HG03432 (cell line): ENCODE data around the gene ATP2B1.

Experiments
- ATAC-seq: cut with Tn5 transposase; IDR thresholded peaks from one replicate; pipeline ENCODE4 v1.9.1; 2021; ENCODE audit warnings: mild to moderate bottlenecking, moderate library complexity; ENCODE audit not compliant: unreplicated experiment

The ATP2B1 gene

DNA sequence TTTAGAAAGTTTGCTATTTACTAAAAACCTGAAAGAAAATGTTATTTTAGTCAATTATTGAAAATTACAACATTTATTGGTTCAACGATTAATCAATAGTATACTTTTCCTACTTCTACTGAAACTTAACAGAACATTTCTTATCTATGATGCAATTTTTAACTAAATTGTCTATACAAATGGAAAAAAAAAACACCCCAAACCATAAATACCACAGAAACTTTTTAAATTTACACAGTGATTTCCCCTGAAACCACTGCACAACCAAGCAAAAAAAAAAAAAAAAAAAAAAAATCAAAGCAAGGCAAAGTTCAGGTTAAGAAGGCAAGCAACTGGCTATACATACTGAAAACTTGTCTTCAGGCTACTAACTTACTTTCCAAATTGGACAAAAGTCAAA, 110.9 kb downstream of the ATP2B1 start:
- ATAC-seq: peak; percentile 76

DNA sequence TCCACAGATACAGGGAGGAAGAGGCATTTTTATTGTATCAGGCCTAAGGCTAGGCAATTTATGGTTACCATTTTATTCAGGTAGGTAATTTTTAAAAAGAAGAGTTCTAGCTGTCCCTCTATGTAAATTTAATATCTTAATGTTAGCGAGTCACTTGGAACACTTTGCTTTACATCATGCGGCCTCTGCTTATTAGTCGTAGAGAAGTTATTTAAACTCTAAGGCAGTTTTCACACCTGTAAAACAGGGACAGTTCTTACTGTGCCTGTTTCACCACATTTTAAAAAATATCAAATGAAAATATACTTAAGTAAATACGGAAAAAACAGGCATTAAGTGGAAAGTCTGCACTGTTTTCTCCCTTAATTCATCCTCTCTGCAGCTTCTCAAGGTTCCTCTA, 111.4 kb downstream of the ATP2B1 start:
- no peak for ATAC-seq

DNA sequence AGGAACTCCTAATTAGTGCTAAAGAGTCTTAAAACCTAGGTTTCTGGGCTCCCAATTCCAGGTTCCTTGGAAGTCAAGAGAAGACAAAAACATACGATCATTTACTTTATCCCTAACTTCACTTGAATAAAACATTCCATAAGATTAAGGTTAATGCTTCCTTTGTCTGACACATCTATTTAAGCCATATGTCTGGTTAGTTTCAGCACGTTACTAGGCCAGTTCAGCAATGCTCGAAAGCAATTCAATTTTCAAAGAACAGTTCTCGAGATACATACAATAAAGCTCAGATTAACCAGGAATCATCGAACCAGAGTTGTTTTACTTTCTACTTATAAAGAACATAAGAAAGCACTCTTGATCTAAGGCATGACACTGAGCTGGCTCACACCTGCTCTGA, 114.8 kb downstream of the ATP2B1 start:
- no peak for ATAC-seq

DNA sequence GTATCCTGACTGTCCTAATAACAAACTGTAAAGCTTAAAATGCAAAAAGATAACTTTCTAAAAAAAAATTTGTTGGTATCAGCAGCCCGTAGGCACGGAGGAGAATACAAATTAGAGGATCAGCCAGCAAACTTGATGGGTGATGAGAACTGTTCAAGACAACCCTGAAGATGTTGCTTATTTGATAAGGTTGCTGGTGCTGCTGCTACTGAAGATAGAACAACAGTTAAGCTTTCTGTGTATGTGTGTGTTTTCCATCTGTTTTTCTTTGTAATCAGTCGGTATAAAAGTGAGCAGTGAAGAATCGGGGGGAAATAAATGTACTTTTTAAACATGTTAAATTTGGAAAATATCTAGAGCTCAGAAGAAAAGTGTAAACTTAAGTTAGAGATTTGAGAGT, 115.4 kb downstream of the ATP2B1 start:
- ATAC-seq: no peak

DNA sequence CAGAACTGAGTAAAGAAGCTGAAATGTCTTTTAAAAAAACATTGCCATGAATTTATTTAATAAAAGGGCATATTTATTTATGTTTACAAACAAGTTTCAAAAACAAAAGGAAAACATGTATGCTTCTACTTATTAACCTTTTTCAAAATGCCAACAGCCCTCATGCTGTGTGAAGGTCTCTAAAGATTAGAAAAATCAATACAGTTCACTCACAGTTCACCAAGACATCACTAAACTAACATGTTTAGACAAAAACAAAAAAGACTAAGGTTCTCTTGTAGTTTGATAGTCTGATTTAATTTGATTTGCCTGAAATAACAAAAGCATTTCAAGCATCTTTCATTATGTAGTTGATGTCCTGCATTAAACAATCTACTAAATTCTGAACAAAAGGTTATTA, 118.9 kb downstream of the ATP2B1 start:
- no peak for ATAC-seq

DNA sequence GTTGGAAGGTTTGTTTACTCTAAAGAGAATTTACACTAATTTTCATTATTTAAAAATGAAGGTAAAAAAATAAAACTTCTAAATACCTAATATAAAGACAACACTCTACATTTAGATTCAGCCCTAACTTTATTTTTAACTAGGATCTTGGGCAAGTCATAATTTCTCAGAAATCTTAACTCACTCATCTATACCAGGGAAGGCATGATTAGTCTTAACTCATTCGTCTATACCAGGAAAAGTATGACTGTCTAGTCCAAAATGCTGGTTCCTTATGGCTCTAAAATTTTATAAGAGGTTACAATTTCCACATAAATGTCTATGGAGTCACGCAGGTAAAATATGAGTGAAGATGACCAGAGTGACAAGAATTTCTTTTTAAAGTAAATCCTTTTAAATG, 130.1 kb downstream of the ATP2B1 start:
- ATAC-seq: no peak

DNA sequence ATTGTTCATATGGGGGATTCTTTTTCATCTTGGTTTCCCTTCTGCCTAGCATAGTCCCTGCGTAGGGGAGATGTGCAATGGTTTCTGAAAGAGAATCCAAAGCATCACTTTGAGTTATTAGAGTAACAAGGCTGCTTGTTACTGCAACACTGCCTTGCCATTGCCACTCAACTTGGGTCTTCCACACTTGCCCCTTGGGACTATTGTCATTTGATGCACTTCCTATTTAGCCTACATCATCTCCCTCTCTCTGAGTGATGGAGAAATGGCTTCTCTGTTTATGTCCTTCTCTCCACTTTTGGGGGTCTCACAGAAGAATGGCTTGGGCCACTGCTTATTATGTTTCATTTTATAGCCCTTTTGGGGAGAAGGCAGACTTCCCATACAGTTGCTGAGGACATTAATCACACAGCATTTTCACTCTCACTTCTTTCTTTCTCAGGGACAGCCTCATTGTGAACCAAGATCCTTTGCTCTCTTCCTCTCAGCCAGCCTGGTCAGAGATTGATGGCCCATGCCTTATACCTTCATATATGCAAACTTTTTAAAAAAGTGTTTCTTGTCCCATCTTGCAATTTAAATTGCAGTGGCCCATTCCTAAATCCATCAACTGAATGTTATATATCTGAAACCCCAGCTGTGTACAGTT, 131.9 kb downstream of the ATP2B1 start:
- peak; percentile 52 for ATAC-seq

DNA sequence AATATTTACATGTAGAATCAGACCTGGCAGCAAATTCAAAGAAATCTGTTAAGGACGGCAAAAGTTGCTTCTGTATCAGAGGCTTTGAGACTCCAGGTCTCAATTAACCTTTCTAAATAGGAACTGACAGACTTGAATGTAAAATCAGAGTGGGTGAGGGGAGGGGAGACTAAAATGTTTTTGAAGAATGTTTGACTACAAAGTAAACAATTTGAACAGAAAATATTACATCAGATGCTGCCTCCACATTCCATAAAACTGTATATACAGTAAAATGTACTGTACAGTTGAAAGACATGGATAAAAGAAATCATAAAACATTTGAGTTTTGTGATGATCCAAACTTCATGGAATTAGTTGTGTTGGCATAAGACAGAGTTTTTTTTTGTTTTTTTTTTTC, 133.3 kb downstream of the ATP2B1 start:
- ATAC-seq: no peak

DNA sequence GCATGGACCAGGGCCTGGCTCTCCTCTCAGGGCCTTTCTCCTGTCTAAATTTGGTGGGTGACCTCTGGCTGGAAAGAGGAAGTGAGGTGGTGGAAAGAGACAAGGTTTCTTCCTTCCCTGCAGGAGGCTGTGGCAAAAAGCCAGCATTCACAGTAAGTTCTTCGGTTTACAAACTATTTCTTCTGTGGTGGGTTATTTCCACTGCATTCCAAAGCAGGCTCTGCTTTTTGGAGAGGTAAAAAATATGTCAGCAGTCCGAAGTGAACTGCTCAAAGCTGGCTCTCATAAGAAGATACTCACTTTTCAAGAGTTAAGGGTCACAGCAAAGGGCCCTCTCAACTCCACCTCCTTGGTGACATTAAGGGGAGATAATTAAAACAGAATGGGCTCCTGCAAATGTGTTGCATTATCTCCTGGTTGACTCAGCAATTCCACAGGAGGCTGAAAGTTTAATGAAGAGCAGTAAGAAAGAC, 133.9 kb downstream of the ATP2B1 start:
- ATAC-seq: no peak

DNA sequence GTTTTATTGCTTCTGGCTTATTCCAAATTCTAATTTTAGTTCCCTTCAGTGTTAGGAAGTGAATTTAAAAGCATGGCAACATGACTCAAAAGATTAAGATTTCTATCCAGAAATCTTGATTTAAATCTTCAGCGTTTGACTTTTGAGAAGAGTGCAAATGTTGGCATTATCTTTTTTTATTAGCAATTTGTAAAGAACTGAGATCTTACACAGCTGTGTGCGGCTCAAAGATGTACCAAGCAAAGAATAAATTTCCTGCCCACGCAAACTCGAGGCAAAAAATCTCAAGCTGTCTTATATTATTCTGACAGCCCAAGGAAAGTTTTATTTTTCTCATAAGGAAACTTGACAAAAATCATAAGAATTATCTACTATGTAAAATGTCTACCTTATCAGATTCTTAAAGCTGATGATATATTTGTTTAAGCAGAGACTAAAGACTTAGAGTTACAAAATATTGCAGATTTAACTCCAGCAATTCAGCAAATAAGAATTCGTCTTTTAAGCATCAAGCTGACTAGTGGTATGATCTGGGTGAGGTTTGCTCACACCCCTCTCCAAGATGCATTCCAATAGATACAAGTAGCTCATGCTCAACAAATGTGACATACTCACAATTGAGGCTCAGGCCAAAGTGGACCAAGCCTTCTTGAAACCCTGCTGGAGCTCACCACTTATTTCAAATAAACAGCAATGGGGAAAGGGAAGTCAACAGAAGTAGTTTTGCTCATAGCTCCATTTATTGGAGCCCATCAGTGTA, 135.4 kb downstream of the ATP2B1 start:
- ATAC-seq: no peak

DNA sequence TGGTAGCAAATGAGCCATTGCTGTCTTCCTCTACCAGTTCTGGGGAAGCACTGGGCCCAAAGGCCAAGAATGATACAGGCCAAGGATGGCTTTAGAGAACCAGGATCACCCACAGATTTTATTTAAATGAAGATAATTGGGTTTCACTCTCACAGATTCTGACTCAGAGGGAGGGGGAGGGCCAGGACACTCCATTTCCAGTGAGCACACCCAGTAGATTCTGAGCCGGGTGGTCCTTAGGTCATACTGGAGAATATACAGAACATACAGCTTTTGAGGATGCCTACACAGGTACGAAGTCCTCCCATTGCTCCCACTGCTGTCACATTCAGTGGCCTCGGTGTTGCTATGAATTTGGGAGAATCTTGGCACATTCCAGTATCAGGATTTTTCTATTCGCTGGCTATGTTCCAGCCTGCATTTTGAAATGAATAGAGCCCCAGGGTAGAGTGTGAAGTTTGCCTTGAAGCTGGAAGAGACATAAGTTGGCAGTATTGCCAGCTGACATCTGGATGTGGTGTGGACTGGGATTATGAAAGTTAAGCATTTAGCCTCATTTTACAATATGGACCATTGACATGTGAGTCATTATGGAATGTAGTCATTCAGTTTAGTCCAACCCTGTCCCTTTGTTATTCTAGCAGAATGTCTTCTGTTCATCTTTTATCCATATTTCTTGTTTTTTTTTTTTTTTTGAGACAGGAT, 137.0 kb downstream of the ATP2B1 start:
- no peak for ATAC-seq

DNA sequence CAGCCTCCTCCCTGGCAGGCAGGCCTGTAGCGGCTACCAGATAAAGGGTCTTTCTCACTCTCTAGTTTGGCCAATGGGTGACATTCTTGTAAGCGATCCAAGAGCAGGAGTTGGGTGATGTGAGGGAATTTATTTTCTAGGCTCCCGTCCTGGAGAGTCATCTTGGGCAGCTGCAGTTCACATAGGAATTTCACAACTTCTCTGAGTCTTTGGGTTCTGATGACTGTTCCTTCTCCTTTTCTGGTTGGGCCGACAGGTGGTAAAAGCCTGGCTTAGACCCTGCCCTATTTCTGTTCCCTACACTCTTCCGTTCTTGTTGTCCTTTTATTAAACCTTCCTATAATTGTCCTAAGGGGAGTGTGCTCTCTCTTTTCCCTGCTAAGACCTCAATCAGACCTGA, 140.2 kb downstream of the ATP2B1 start:
- no peak for ATAC-seq

DNA sequence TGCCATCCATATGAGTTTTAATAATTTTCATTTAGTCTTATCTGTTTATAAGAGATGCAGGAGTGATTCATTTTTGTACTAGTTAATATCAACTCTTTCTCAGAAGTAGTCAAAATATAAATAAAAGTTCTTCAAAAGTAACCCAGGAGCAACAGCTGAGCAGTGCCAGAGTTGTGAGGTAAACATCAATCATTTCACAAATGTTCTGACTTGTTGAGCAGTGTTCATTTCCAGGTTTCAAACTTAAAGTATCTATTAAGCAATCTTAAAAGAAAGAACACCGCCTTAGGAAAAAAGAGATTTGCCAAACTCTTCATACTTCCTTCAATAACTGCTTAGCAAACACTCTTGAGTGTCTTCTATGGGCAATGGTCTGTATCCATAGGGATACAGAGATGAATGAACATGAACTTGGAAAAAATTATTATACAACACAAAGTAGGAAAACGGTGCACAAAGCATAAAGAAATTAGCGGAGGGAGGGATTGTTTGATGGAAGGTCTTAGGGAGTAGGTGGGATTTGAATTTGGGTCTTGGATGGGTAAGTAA, 140.9 kb downstream of the ATP2B1 start:
- no peak for ATAC-seq

DNA sequence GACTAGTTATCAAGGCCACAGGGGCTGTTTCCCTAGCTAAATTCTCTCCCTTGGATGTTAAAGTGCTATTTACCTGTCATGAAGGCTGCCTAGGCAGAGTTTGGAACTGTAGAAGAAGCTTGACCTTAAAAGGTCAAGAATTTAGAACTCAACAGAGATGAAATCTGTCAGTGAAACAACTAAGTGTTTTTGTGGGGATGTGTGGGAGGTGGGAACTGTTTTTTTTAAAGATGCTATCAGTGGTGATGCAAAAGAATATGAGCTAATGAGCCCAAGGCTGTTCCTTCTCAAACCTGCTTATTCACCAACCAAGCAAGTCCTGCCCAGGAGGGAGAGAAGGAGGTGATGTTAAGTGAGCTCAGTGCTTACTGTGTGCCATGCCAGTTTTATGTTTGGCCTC, 142.0 kb downstream of the ATP2B1 start:
- ATAC-seq: no peak

DNA sequence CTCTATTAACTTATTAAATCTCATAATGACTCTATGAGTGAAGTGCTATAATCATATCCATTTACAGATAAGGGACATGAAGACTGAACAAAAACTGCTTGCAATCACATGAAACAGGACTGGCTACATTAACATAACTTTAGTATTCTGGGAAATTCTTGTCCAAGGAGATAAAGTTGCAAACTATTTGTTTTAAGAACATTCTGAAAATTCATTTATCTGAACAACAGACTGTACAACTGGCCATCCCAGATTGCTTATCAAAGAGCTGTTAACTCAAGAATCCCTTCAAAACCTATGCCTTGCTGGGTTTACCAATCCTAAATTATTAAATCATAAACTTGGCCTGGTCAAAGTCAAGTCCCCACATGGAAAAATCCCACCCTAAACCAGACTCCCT, 143.6 kb downstream of the ATP2B1 start:
- ATAC-seq: no peak

DNA sequence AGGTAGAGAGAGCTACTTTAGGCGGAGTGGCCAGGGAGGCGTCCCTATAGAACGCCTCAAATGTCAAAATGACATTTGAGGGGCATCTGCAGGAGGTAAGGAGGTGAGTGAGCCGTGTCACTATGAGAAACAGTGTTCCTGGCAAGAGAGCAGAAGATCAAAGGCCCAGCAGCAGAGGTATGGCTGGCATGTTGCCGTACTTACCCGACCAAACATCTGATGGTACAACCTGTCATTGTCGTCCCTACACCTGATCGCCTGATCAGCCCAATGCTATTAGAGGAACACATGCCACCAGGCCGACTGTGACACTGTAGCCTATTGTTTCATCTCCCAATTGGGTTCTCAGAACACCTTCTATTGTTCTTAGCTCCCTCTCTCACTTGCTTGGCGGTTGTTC, 148.9 kb downstream of the ATP2B1 start:
- no peak for ATAC-seq

DNA sequence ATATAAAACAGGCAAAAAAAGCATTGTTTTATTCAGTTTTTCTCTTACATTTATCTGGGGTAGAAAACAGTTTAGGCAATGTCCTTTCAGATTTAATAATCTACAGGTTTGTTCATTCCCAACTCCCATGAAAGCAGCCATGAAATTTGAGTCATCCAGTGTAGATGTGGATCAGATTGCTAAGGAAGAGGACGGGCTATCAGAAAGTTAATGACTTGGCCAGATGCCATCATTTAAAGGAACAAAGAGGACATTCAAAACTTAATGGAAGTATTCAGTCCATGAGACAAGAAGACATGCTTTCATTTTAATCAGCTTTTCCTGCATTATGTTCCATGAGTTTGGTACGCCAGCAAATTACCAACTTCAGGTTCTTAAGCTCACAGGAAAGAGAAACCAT, 151.7 kb downstream of the ATP2B1 start:
- no peak for ATAC-seq

DNA sequence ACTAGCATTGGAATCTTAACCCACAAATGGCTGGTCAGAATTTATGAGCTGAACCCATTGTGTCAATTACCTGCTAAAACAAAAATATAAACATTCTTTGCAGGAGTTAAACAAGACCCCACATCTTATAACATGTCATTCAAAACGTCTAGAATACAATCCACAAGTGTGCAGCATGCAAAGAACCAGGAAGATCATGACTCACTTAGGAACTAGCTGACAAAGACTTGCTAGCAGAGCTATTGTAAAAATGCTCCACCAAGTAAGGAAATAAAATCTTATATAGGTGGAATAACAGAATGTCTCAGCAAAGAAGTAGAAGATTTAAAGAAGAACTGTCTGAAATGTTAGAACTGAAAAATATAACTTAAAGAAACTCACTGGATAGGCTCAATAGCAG, 156.3 kb downstream of the ATP2B1 start:
- ATAC-seq: no peak

DNA sequence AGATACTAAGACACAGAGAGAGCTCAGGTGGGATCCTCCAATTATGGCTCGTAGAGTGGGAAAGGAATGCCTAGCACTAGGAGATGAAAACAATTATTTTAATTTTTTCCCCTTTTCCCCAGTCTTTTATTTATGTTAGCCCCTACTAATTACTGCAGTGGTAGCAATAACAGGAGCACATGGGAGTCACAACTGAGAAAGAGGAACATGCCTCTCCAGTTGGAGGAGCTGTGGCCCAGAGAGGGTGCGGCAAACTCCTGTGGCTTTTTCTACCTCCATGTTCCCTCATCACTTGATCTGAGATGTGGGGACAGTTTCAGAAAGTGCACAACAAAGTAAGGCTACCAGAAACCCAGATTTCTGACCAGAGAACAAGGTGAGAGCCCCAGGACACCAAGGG, 156.9 kb downstream of the ATP2B1 start:
- no peak for ATAC-seq

DNA sequence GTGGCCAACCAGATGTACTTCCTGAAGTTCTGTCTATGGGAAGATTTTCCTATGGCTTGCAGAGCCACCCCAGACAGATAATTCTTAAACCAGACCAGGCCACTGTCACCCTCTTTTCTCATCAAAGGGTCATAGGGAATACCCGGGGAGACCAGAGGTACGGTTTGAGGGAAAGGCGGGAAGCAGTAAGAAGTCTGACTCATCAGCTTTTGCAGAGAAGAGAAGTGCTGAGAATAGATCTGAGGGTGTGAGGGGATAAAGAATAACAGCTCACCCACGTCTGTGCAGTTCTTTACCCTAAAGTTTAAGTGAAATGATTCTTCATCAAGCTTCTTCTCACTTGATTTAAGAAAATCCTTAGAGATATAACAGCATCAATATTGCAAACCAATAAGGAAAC, 161.5 kb downstream of the ATP2B1 start:
- ATAC-seq: no peak

DNA sequence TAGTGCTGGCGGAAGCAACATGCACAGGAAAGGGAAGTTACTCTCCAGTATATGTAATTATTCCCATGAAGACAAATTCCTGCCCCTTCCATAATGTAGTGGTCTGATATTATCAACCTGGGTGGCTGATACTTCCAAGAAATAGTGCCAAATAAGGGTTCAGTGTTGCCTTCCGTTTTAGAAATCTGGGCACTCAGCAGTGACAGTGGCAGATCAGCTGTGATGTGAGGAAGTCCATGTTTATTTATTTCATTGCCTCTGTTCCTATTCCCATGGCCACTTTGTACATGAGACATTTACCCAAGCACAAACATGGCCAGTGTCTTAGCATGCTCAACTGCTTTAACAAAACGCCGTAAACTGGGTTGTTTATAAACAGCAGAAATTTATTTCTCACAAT, 162.5 kb downstream of the ATP2B1 start:
- no peak for ATAC-seq

DNA sequence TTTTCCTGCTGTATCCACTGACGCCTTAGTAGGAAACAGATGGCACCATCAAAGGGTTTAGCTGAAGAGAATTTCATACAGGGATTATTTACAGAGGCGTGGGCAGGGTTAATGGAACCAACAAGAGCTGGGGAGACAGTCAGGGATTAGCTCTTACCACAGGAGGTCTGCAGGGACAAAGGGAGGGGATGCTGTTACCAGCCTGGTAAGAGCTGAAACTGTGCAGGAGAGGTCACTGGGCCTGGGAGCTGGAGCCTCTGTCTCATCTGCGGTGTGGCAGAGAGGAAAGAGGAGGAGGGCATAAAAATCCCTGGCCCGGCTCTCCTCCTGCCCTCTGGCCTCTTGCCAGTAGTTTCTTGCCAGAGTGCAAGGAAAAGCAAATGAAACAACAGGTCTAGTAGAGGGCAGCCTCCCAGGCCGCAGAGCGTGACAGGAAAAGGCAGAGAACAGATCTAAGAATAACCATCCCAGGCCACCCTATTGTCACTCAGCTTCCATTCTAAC, 163.9 kb downstream of the ATP2B1 start:
- ATAC-seq: peak; percentile 43
